ENCODE data around the gene MYOC. TPM values are rescaled to one million over a fixed set of nuclear protein-coding genes. Genes with fewer than 3 reads are reported as not detected.

MYOC gene
- total RNA-seq, 4 donors from 2014 or later, result 5.0 to 17.4 (median 8.6) TPM

DNA sequence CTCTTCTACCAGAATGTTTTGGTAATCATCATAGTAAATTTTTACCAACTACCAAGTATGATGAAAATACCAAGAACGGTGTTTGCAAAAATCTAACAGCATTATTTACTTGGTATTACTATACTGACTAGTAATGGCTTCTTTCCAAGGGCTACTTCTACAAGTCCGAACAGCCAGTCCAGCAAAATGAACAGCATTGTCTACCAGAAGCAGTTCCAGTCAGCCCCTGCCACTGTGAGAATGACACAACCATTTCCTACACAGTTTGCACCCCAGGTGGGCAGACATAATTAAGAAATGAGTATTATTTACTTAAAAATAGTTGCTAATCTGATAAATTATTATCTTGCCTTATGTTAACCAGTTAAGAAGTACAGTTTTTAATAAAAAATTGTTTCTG, 64.3 kb downstream of the MYOC start:
- H3K4me3 ChIP-seq, result no peak overlapping the region
- no peak for DNase-seq
- in situ Hi-C loops (cut with MboI; ENCODE audit: low sequenced_read_pairs in 4 of 4) (no loop called here), intact Hi-C loops (cut with DNase I; ENCODE audit: low total_unique reads) (no loop called here)
- no peaks in the 10 kb centered on the region for H3K9me3 ChIP-seq
- no peak for TF ChIP-seq POLR2A (IDR thresholded peaks at IDR 0.05)
- TF ChIP-seq, protein P1, sequence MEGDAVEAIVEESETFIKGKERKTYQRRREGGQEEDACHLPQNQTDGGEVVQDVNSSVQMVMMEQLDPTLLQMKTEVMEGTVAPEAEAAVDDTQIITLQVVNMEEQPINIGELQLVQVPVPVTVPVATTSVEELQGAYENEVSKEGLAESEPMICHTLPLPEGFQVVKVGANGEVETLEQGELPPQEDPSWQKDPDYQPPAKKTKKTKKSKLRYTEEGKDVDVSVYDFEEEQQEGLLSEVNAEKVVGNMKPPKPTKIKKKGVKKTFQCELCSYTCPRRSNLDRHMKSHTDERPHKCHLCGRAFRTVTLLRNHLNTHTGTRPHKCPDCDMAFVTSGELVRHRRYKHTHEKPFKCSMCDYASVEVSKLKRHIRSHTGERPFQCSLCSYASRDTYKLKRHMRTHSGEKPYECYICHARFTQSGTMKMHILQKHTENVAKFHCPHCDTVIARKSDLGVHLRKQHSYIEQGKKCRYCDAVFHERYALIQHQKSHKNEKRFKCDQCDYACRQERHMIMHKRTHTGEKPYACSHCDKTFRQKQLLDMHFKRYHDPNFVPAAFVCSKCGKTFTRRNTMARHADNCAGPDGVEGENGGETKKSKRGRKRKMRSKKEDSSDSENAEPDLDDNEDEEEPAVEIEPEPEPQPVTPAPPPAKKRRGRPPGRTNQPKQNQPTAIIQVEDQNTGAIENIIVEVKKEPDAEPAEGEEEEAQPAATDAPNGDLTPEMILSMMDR (IDR thresholded peaks at IDR 0.05 in 4 of 5, conservative IDR thresholded peaks at IDR 0.05 in 1 of 5), result no peak
- no peaks in the 10 kb centered on the region for H3K27me3 ChIP-seq
- no peak for ATAC-seq
- peaks cover 6 to 88% of the 10 kb centered on the region in 2 donors for H3K36me3 ChIP-seq
- no peaks in the 10 kb centered on the region for H3K4me1 ChIP-seq
- H3K27ac ChIP-seq, result no peak overlapping the region

DNA sequence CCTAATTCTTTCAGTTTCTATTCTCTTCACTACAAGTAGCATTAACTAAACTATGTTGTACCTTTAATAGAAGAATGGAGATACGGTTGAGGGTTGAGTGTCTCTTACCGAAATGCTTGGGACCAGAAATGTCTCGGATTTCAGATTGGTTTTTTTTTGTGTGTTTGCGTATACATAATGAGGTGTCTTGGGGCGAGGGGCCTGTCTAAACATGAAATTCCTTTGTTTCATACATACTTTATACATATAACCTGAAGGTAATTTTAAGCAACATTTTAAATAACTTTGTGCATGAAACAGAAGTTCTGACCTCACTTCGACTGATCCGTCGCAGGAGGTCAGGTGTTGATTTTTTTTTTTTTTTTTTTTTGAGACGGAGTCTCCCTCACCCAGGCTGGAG, 66.8 kb downstream of the MYOC start:
- no peak overlapping the region for H3K4me3 ChIP-seq
- intact Hi-C loops (cut with DNase I; ENCODE audit: low total_unique reads) (no loop called here), in situ Hi-C loops (cut with MboI; ENCODE audit: low sequenced_read_pairs in 4 of 4) (no loop called here)
- ATAC-seq, result no peak
- no peaks in the 10 kb centered on the region for H3K27me3 ChIP-seq
- H3K27ac ChIP-seq, result no peak overlapping the region
- DNase-seq, result no peak
- H3K4me1 ChIP-seq, result no peaks in the 10 kb centered on the region
- H3K36me3 ChIP-seq, result peaks cover 6 to 82% of the 10 kb centered on the region in 2 donors
- no peak for TF ChIP-seq POLR2A (IDR thresholded peaks at IDR 0.05)
- TF ChIP-seq, protein P1 (IDR thresholded peaks at IDR 0.05 in 4 of 5, conservative IDR thresholded peaks at IDR 0.05 in 1 of 5), result no peak
- H3K9me3 ChIP-seq, result no peaks in the 10 kb centered on the region

Other genes starting within 250 kb of the MYOC start
- gene PRRC2C, start 167.2 kb downstream of the MYOC start, total RNA-seq, result 10 to 100 TPM; 40.9 to 45.7 (median 42.0) TPM
- gene MYOCOS, start 30.4 kb downstream of the MYOC start, total RNA-seq, result under 1 TPM in 1 of 4 donors, not detected in 3; 0.20 TPM
- gene VAMP4, start 89.4 kb upstream of the MYOC start, total RNA-seq, result 10 to 100 TPM in 1 of 4 donors, 1 to 10 TPM in 3; 4.6 to 11.1 (median 5.0) TPM
- 10 to 100 TPM; 18.6 to 32.8 (median 23.5) TPM for gene METTL13, start 129.0 kb upstream of the MYOC start, total RNA-seq
- gene DNM3, start 188.8 kb upstream of the MYOC start, total RNA-seq, result 1 to 10 TPM in 3 of 4 donors, under 1 TPM in 1; 0.35 to 1.6 (median 1.1) TPM